HG02970 (cell line): ENCODE results near the gene PCDH15.

ENCODE experiments used
- ATAC-seq: cut with Tn5 transposase; IDR thresholded peaks from one replicate; pipeline ENCODE4 v1.9.1; 2021; ENCODE audit warnings: mild to moderate bottlenecking, moderate library complexity, moderate number of reproducible peaks; ENCODE audit not compliant: unreplicated experiment, low FRiP score

The PCDH15 gene

GRCh38 chr10:54139819-54140428, 661.1 kb downstream of the PCDH15 start:
- no peak for ATAC-seq

GRCh38 chr10:54137396-54137795, 663.6 kb downstream of the PCDH15 start:
- no peak for ATAC-seq

GRCh38 chr10:54133203-54133602, 667.8 kb downstream of the PCDH15 start:
- no peak for ATAC-seq

GRCh38 chr10:54131833-54132232, 669.2 kb downstream of the PCDH15 start:
- ATAC-seq = no peak

GRCh38 chr10:54130394-54130793, 670.6 kb downstream of the PCDH15 start:
- ATAC-seq = no peak

GRCh38 chr10:54125098-54125747, 675.8 kb downstream of the PCDH15 start:
- ATAC-seq = no peak

- no peak for ATAC-seq
Observed at GRCh38 chr10:54124209-54124885, 676.7 kb downstream of the PCDH15 start.

- no peak for ATAC-seq
Observed at GRCh38 chr10:54120806-54121205, 680.2 kb downstream of the PCDH15 start.

GRCh38 chr10:54108961-54109360, 692.1 kb downstream of the PCDH15 start:
- ATAC-seq = no peak

- ATAC-seq = no peak
Observed at GRCh38 chr10:54096892-54097291, 704.1 kb downstream of the PCDH15 start.

- ATAC-seq = no peak
Observed at GRCh38 chr10:54094321-54094720, 706.7 kb downstream of the PCDH15 start.

- no peak for ATAC-seq
Observed at GRCh38 chr10:54091237-54091636, 709.8 kb downstream of the PCDH15 start.

GRCh38 chr10:54081950-54082349, 719.1 kb downstream of the PCDH15 start:
- ATAC-seq = no peak

- no peak for ATAC-seq
Observed at GRCh38 chr10:54067361-54067760, 733.7 kb downstream of the PCDH15 start.

GRCh38 chr10:54066646-54067045, 734.4 kb downstream of the PCDH15 start:
- no peak for ATAC-seq

GRCh38 chr10:54065106-54065505, 735.9 kb downstream of the PCDH15 start:
- ATAC-seq = no peak

- ATAC-seq = no peak
Observed at GRCh38 chr10:54064215-54064614, 736.8 kb downstream of the PCDH15 start.

GRCh38 chr10:54063514-54063913, 737.5 kb downstream of the PCDH15 start:
- ATAC-seq = no peak

- no peak for ATAC-seq
Observed at GRCh38 chr10:54060572-54060971, 740.5 kb downstream of the PCDH15 start.

- no peak for ATAC-seq
Observed at GRCh38 chr10:54057357-54057756, 743.7 kb downstream of the PCDH15 start.

- ATAC-seq = no peak
Observed at GRCh38 chr10:54026340-54026739, 774.7 kb downstream of the PCDH15 start.

- no peak for ATAC-seq
Observed at GRCh38 chr10:54011117-54011516, 789.9 kb downstream of the PCDH15 start.
